A549 (cell line): ENCODE data around the gene ELF2. TPM values are rescaled to one million over a fixed set of nuclear protein-coding genes. Genes with fewer than 3 reads are reported as not detected.
A peak's percentile ranks its signal among the peaks of the same experiment; 100 is the strongest.

Experiments
- ATAC-seq, 2 experiments: fragments of 200-7000 bp in 1 of 2; fragments of >200 bp in 1 of 2; cut with Nextera tagmentation in 1 of 2; cut with Tn5 transposase in 1 of 2; 3 replicates each; pipeline versions ENCODE4 v1.8.0 to v1.9.1; 2018 to 2020; ENCODE audit warnings: mild to moderate bottlenecking in 1 of 2, moderate library complexity in 1 of 2
- CTCF ChIA-PET: fragments of 300-600 bp; sonication (Branson Sonifier 250); formaldehyde crosslinking; extraction: SDS; loops from one replicate; lab custom pipeline; 2021; ENCODE audit warnings: antibody characterized with exemption, inconsistent platforms; lab: Yijun Ruan, JAX
- POLR2A ChIA-PET: fragments of 350-600 bp; formaldehyde crosslinking; extraction: SDS; loops from one replicate; lab custom pipeline; 2021; ENCODE audit warnings: antibody characterized with exemption, inconsistent platforms; lab: Yijun Ruan, JAX
- DNase-seq, 2 experiments: peaks; one replicate each; pipeline versions ENCODE4 v3.0.0 to v3.0.0-alpha.2; 2011 to 2016; ENCODE audit warnings: low read depth in 1 of 2, low spot score in 1 of 2
- FAIRE-seq: peaks from 2 replicates; lab custom pipeline; 2011; peaks lifted over from hg19 to GRCh38; lab: Jason Lieb, UNC
- H3K27ac ChIP-seq, 2 experiments: fragments of >200 bp; sonication (Bioruptor Twin); formaldehyde crosslinking; 3 replicates each; pipeline ENCODE4 v1.5.1; 2016 to 2017
- H3K4me1 ChIP-seq: fragments of >200 bp; sonication (Bioruptor Twin); formaldehyde crosslinking; 3 replicates; pipeline ENCODE4 v1.6.1; 2016
- H3K4me2 ChIP-seq: fragments of >200 bp; sonication (Bioruptor Twin); formaldehyde crosslinking; 3 replicates; pipeline ENCODE4 v1.6.1; 2016
- H3K4me3 ChIP-seq: fragments of >200 bp; sonication (Bioruptor Twin); formaldehyde crosslinking; 3 replicates; pipeline ENCODE4 v1.5.1; 2016
- H3K9me3 ChIP-seq: fragments of >200 bp; sonication (Bioruptor Twin); formaldehyde crosslinking; 3 replicates; pipeline ENCODE4 v1.6.1; 2016
- CBX8 ChIP-seq: fragments of 200-600 bp; sonication (generic); IDR thresholded peaks from 2 replicates; pipeline ENCODE4 v1.6.1; 2016
- CHD4 ChIP-seq: fragments of 200-600 bp; sonication (generic); IDR thresholded peaks from 2 replicates; pipeline ENCODE4 v1.6.1; 2016; ENCODE audit warnings: antibody characterized with exemption, mild to moderate bottlenecking, borderline replicate concordance
- EHF ChIP-seq: fragments of 250-450 bp; sonication (Bioruptor Pico); IDR thresholded peaks from 2 replicates; pipeline ENCODE4 v1.5.0; 2020; ENCODE audit warnings: mild to moderate bottlenecking
- FOSL2 ChIP-seq, 2 experiments: fragments of 450-650 bp in 1 of 2; fragments of >200 bp in 1 of 2; sonication (Bioruptor Twin) in 1 of 2; formaldehyde crosslinking; IDR thresholded peaks; 2 replicates each; pipeline versions ENCODE4 v1.5.0 to v1.6.1; 2016 to 2020; ENCODE audit warnings: mild to moderate bottlenecking in 1 of 2, moderate library complexity in 1 of 2
- FOXS1 ChIP-seq: fragments of 250-450 bp; sonication (Bioruptor Pico); IDR thresholded peaks from 2 replicates; pipeline ENCODE4 v1.5.0; 2020; ENCODE audit warnings: mild to moderate bottlenecking, moderate library complexity
- GATA3 ChIP-seq: IDR thresholded peaks from 2 replicates; pipeline ENCODE4 v1.6.1; 2012; ENCODE audit warnings: borderline replicate concordance
- HDAC2 ChIP-seq: fragments of 200-600 bp; sonication (generic); IDR thresholded peaks from 2 replicates; pipeline ENCODE4 v1.6.1; 2016
- HOXB13 ChIP-seq: fragments of 250-450 bp; sonication (Bioruptor Pico); IDR thresholded peaks from 2 replicates; pipeline ENCODE4 v1.5.0; 2020; ENCODE audit warnings: low read depth, mild to moderate bottlenecking, moderate library complexity
- JUNB ChIP-seq: fragments of >200 bp; sonication (Bioruptor Twin); formaldehyde crosslinking; IDR thresholded peaks from 2 replicates; pipeline ENCODE4 v1.6.1; 2016
- MAFK ChIP-seq: fragments of 450-650 bp; IDR thresholded peaks from 2 replicates; pipeline ENCODE4 v1.6.1; 2014; ENCODE audit not compliant: partially characterized antibody
- MYC ChIP-seq: IDR thresholded peaks from 2 replicates; pipeline ENCODE4 v1.6.1; 2012; ENCODE audit warnings: mild to moderate bottlenecking, inconsistent platforms, low read length, improper control_type of control experiment, borderline replicate concordance
- NPAS2 ChIP-seq: fragments of 250-450 bp; sonication (Bioruptor Pico); IDR thresholded peaks from 2 replicates; pipeline ENCODE4 v1.8.0; 2022; ENCODE audit warnings: mild to moderate bottlenecking, moderate library complexity, borderline replicate concordance
- PHF8 ChIP-seq: fragments of 200-600 bp; sonication (generic); IDR thresholded peaks from 2 replicates; pipeline ENCODE4 v1.6.1; 2016; ENCODE audit warnings: low read depth, mild to moderate bottlenecking, antibody characterized with exemption, moderate library complexity, borderline replicate concordance
- POLR2A ChIP-seq: IDR thresholded peaks from 2 replicates; pipeline ENCODE4 v1.6.1; 2012; ENCODE audit warnings: mild to moderate bottlenecking, low read length
- RARB ChIP-seq: fragments of 250-450 bp; sonication (Bioruptor Pico); IDR thresholded peaks from 2 replicates; pipeline ENCODE4 v1.8.0; 2021; ENCODE audit warnings: mild to moderate bottlenecking, moderate library complexity
- RFX5 ChIP-seq: fragments of 450-650 bp; IDR thresholded peaks from 2 replicates; pipeline ENCODE4 v1.7.1; 2014; ENCODE audit warnings: antibody characterized with exemption, mild to moderate bottlenecking, moderate library complexity
- ZNF302 ChIP-seq: fragments of 250-450 bp; sonication (Bioruptor Pico); IDR thresholded peaks from 2 replicates; pipeline ENCODE4 v1.9.0; 2021; ENCODE audit warnings: inconsistent platforms, mild to moderate bottlenecking, moderate library complexity
- WGBS: methylation state at CpG from one replicate; pipeline ENCODE4 v1.1.6; 2017; ENCODE audit errors: missing lambda C conversion rate; 5-methylcytosine and 5-hydroxymethylcytosine counted together
- polyA plus RNA-seq, 4 experiments: library from polyadenylated mRNA; depleted of rRNA in 3 of 4; stranded (reverse); fragments of >200 nt; fragmentation: RNase III in 1 of 4; extraction: RNeasy Plus Mini Kit Qiagen cat#74134 plus additional on column Dnase treatment in 1 of 4; gene quantifications; 2 replicates in 3 of 4; 3 replicates in 1 of 4; pipeline ENCODE4 v1.2.3, GENCODE V29; 2011 to 2017
- TF ChIP-seq, protein P1 (sequence below): IDR thresholded peaks from 2 replicates; pipeline ENCODE4 v1.6.1; 2012; ENCODE audit warnings: low read depth, borderline replicate concordance
- TF ChIP-seq, protein P2 (sequence below): fragments of 450-650 bp; IDR thresholded peaks from 2 replicates; pipeline ENCODE4 v1.6.1; 2014; ENCODE audit warnings: antibody characterized with exemption
- TF ChIP-seq, protein P3 (sequence below): fragments of >200 bp; sonication (Bioruptor Twin); formaldehyde crosslinking; IDR thresholded peaks from 3 replicates; pipeline ENCODE4 v1.6.1; 2016
- TF ChIP-seq, protein P4 (sequence below): IDR thresholded peaks from 2 replicates; pipeline ENCODE4 v1.6.1; 2012
- TF ChIP-seq, protein P5 (sequence below): fragments of >200 bp; sonication (Bioruptor Twin); formaldehyde crosslinking; IDR thresholded peaks from 2 replicates; pipeline ENCODE4 v1.6.1; 2016

Gene ELF2
- polyA plus RNA-seq, 2 of the 4 experiments (the other 2 are of a cell fraction), result 12.7 to 24.3 TPM

DNA sequence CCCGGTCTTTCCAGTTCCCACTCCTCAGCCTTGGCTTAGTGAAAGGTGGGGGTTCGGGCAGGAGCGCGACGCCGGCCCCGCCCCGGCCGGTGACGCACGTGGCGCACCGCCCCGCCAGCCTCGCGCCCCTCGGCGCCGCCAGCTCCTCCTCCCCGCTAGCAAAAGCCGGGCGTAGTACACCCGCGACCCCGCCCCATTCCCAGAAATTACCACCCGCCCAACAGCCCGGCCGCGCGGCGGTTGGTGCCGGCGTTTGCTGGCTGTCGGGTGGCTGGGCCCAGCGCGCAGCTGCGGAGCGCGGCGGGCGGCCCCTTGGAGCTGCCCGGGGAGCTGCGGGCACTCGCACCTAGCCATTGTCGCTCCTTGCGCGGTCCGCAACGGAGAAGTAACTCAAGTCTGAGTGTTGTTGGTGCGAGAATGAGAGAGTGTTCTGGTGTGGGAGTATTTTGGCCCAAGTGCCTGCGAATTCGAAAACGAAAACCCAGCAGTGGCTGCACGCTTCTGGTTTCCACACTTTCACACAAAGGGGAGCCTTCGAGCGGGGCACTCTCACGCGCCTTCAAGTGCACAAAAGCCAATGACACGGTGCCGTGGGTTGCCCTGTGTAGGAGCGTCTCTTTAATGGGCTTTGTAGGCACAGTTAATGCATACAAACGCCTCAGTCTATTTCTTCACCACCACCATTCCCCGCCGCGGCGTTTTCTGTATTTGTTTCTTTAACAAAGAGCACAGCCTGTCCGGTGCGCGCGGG lies 1.0 kb upstream of the ELF2 start:
- TF ChIP-seq MAFK (no peak), NPAS2 (CRISPR knock-in tag) (no peak), EHF (CRISPR knock-in tag) (no peak), RFX5 (no peak), ZNF302 (CRISPR knock-in tag) (no peak), FOXS1 (no peak), CBX8 (no peak), HOXB13 (CRISPR knock-in tag) (no peak), PHF8 (peak; percentile 54; the same call in 1 of the 2 replicates), RARB (CRISPR knock-in tag) (no peak), HDAC2 (no peak), MYC (peak; percentile 62; the same call in 1 of the 2 replicates), GATA3 (peak; percentile 29; the same call in 1 of the 2 replicates), POLR2A (peak; percentile 92), CHD4 (no peak), FOSL2 (IDR thresholded peaks at IDR 0.05) (no peak), FOSL2 (CRISPR knock-in tag; IDR thresholded peaks at IDR 0.05) (no peak), JUNB (no peak)
- TF ChIP-seq, protein P1, sequence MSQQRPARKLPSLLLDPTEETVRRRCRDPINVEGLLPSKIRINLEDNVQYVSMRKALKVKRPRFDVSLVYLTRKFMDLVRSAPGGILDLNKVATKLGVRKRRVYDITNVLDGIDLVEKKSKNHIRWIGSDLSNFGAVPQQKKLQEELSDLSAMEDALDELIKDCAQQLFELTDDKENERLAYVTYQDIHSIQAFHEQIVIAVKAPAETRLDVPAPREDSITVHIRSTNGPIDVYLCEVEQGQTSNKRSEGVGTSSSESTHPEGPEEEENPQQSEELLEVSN, result peak; percentile 64; the same call in 1 of the 2 replicates
- TF ChIP-seq, protein P2, sequence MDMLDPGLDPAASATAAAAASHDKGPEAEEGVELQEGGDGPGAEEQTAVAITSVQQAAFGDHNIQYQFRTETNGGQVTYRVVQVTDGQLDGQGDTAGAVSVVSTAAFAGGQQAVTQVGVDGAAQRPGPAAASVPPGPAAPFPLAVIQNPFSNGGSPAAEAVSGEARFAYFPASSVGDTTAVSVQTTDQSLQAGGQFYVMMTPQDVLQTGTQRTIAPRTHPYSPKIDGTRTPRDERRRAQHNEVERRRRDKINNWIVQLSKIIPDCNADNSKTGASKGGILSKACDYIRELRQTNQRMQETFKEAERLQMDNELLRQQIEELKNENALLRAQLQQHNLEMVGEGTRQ, result no peak
- TF ChIP-seq, protein P3, sequence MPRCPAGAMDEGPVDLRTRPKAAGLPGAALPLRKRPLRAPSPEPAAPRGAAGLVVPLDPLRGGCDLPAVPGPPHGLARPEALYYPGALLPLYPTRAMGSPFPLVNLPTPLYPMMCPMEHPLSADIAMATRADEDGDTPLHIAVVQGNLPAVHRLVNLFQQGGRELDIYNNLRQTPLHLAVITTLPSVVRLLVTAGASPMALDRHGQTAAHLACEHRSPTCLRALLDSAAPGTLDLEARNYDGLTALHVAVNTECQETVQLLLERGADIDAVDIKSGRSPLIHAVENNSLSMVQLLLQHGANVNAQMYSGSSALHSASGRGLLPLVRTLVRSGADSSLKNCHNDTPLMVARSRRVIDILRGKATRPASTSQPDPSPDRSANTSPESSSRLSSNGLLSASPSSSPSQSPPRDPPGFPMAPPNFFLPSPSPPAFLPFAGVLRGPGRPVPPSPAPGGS, result 0 out of 3 replicates have a peak, but pooled peaks have one; percentile 47
- TF ChIP-seq, protein P4, sequence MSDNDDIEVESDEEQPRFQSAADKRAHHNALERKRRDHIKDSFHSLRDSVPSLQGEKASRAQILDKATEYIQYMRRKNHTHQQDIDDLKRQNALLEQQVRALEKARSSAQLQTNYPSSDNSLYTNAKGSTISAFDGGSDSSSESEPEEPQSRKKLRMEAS, result peak; percentile 62; the same call in 1 of the 2 replicates
- TF ChIP-seq, protein P5, sequence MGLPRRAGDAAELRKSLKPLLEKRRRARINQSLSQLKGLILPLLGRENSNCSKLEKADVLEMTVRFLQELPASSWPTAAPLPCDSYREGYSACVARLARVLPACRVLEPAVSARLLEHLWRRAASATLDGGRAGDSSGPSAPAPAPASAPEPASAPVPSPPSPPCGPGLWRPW, result no peak
- TF ChIP-seq, all 56 proteins: peak for 7

More for the DNA sequence above, 1.0 kb upstream of the ELF2 start:
- WGBS, result 1% methylated on average over 19 of the region's 70 CpGs
- ChIA-PET CTCF (interaction anchor here (0.9 to 1.4 kb wide), 4 partner anchors 10 to 118 kb away, joined by 3 to 4 read pairs (median 3); no protein-coding TSS in a partner anchor), POLR2A (interaction anchor here (0.5 to 3.2 kb wide), 13 partner anchors 10 to 422 kb away, joined by 3 to 27 read pairs (median 3); partner anchors contain the start of genes NAA15 and NDUFC1)
- peak overlapping the region; percentile 81 for H3K4me2 ChIP-seq
- peaks cover 13% of the 10 kb centered on the region; the same call in 2 of the 3 replicates for H3K4me1 ChIP-seq
- ATAC-seq (peak; percentile 70 to 84), DNase-seq (peak; percentile 58 to 90), FAIRE-seq (no peak)
- H3K27ac ChIP-seq, result peak overlapping the region; percentile 85 to 100
- H3K4me3 ChIP-seq, result peak overlapping the region; percentile 92
- no peaks in the 10 kb centered on the region for H3K9me3 ChIP-seq
